ENCODE results near the gene AFG1L.

The AFG1L gene

GRCh38 chr6:108566406-108566805, 271.6 kb downstream of the AFG1L start:
- Histone ChIP-seq H3K4me3 (ENCODE audit: low read depth, low read length, poor library complexity, severe bottlenecking) (no peak overlapping the region), H3K79me2 (ENCODE audit: insufficient read depth, low read length) (no peaks in the 10 kb centered on the region), H3K4me2 (ENCODE audit: low read length) (peak overlapping the region; percentile 10; the same call in 1 of the 2 replicates), H4K20me1 (ENCODE audit: insufficient read depth, low read length) (no peaks in the 10 kb centered on the region), H3K27ac (ENCODE audit: low read depth, low read length, poor library complexity, severe bottlenecking) (peak overlapping the region; percentile 52), H3K4me1 (ENCODE audit: insufficient read depth, low read length, severe bottlenecking) (peaks cover 33% of the 10 kb centered on the region), H3K9me3 (ENCODE audit: low read length) (no peaks in the 10 kb centered on the region), H3K27me3 (ENCODE audit: insufficient read depth, low read length) (no peaks in the 10 kb centered on the region), H2AFZ (ENCODE audit: low read length) (no peak overlapping the region), H3K36me3 (ENCODE audit: insufficient read depth, low read length) (peaks cover 52% of the 10 kb centered on the region), H3F3A (ENCODE audit: insufficient read depth, low read length) (peaks cover 11% of the 10 kb centered on the region), H3K9ac (ENCODE audit: low read length) (no peak overlapping the region), H3K9me2 (ENCODE audit: low read depth, low read length) (no peaks in the 10 kb centered on the region)
- TF ChIP-seq CTCF (IDR thresholded peaks at IDR 0.05; ENCODE audit: low read length) (no peak), EZH2 (IDR thresholded peaks at IDR 0.05; ENCODE audit: borderline replicate concordance, low read length) (no peak)

- Histone ChIP-seq H3K9me2 (ENCODE audit: low read depth, low read length) (no peaks in the 10 kb centered on the region), H3F3A (ENCODE audit: insufficient read depth, low read length) (peaks cover 11% of the 10 kb centered on the region), H3K9me3 (ENCODE audit: low read length) (no peaks in the 10 kb centered on the region), H3K27me3 (ENCODE audit: insufficient read depth, low read length) (no peaks in the 10 kb centered on the region), H4K20me1 (ENCODE audit: insufficient read depth, low read length) (no peaks in the 10 kb centered on the region), H2AFZ (ENCODE audit: low read length) (no peak overlapping the region), H3K79me2 (ENCODE audit: insufficient read depth, low read length) (no peaks in the 10 kb centered on the region), H3K4me1 (ENCODE audit: insufficient read depth, low read length, severe bottlenecking) (peaks cover 32% of the 10 kb centered on the region), H3K9ac (ENCODE audit: low read length) (no peak overlapping the region), H3K4me3 (ENCODE audit: low read depth, low read length, poor library complexity, severe bottlenecking) (no peak overlapping the region), H3K36me3 (ENCODE audit: insufficient read depth, low read length) (peaks cover 38% of the 10 kb centered on the region), H3K4me2 (ENCODE audit: low read length) (no peak overlapping the region), H3K27ac (ENCODE audit: low read depth, low read length, poor library complexity, severe bottlenecking) (no peak overlapping the region)
- no peak for TF ChIP-seq CTCF (IDR thresholded peaks at IDR 0.05; ENCODE audit: low read length)
- TF ChIP-seq EZH2 (IDR thresholded peaks at IDR 0.05; ENCODE audit: borderline replicate concordance, low read length) = no peak
Measured at GRCh38 chr6:108568101-108568500, 273.2 kb downstream of the AFG1L start.

- H3K36me3 ChIP-seq (ENCODE audit: insufficient read depth, low read length) = peaks cover 35% of the 10 kb centered on the region
- TF ChIP-seq EZH2 (IDR thresholded peaks at IDR 0.05; ENCODE audit: borderline replicate concordance, low read length) (no peak), CTCF (IDR thresholded peaks at IDR 0.05; ENCODE audit: low read length) (no peak)
- no peaks in the 10 kb centered on the region for H3K9me2 ChIP-seq (ENCODE audit: low read depth, low read length)
- no peaks in the 10 kb centered on the region for H4K20me1 ChIP-seq (ENCODE audit: insufficient read depth, low read length)
- no peak overlapping the region for H3K4me2 ChIP-seq (ENCODE audit: low read length)
- H3K27me3 ChIP-seq (ENCODE audit: insufficient read depth, low read length) = no peaks in the 10 kb centered on the region
- no peak overlapping the region for H3K4me3 ChIP-seq (ENCODE audit: low read depth, low read length, poor library complexity, severe bottlenecking)
- H3K79me2 ChIP-seq (ENCODE audit: insufficient read depth, low read length) = no peaks in the 10 kb centered on the region
- H3K4me1 ChIP-seq (ENCODE audit: insufficient read depth, low read length, severe bottlenecking) = peaks cover 28% of the 10 kb centered on the region
- H3K9ac ChIP-seq (ENCODE audit: low read length) = no peak overlapping the region
- H3K9me3 ChIP-seq (ENCODE audit: low read length) = no peaks in the 10 kb centered on the region
- peaks cover 11% of the 10 kb centered on the region for H3F3A ChIP-seq (ENCODE audit: insufficient read depth, low read length)
- no peak overlapping the region for H2AFZ ChIP-seq (ENCODE audit: low read length)
- H3K27ac ChIP-seq (ENCODE audit: low read depth, low read length, poor library complexity, severe bottlenecking) = no peak overlapping the region
Measured at GRCh38 chr6:108568551-108569305, 273.9 kb downstream of the AFG1L start.

All from OCI-LY1 (cell line).